ELR (cell line): ENCODE measurements around the gene ASB18.
"Not testable (repeated sequence)": the region's sequence is repeated elsewhere in the genome, so short reads cannot be mapped to it uniquely, and the experiment has no call there.

Source experiments
- DNase-seq: peaks from one replicate; pipeline ENCODE4 v3.0.0-alpha.2; 2015; ENCODE audit warnings: low read depth

Gene ASB18

GRCh38 chr2:236264256-236264655 lies at the start of gene ASB18:
TSS of gene ASB18 (minus strand) at chr2:236264406. CDS start at chr2:236264345, 61 bp downstream.
- no peak for DNase-seq

GRCh38 chr2:236311286-236311685 lies 47.1 kb upstream of the ASB18 start:
- no peak for DNase-seq

GRCh38 chr2:236309669-236310029 lies 45.4 kb upstream of the ASB18 start:
- peak; percentile 39 for DNase-seq

- no peak for DNase-seq
These were observed 44.9 kb upstream of the ASB18 start for GRCh38 chr2:236308855-236309668.

GRCh38 chr2:236307641-236308040 lies 43.4 kb upstream of the ASB18 start:
- DNase-seq, result no peak

- no peak for DNase-seq
These were observed 42.8 kb upstream of the ASB18 start for GRCh38 chr2:236306825-236307540.

- DNase-seq, result no peak
These were observed 41.9 kb upstream of the ASB18 start for GRCh38 chr2:236305964-236306605.

GRCh38 chr2:236305531-236305930 lies 41.3 kb upstream of the ASB18 start:
- DNase-seq, result no peak

- DNase-seq, result no peak
These were observed 39.7 kb upstream of the ASB18 start for GRCh38 chr2:236303935-236304334.

- no peak for DNase-seq
These were observed 38.3 kb upstream of the ASB18 start for GRCh38 chr2:236302555-236302954.

GRCh38 chr2:236298924-236299475 lies 34.8 kb upstream of the ASB18 start:
- DNase-seq, result no peak

GRCh38 chr2:236295481-236295880 lies 31.3 kb upstream of the ASB18 start:
- no peak for DNase-seq

- no peak for DNase-seq
These were observed 30.4 kb upstream of the ASB18 start for GRCh38 chr2:236294647-236295046.

GRCh38 chr2:236293241-236293810 lies 29.1 kb upstream of the ASB18 start:
- DNase-seq, result no peak

- no peak for DNase-seq
These were observed 27.7 kb upstream of the ASB18 start for GRCh38 chr2:236291911-236292310.

- no peak for DNase-seq
These were observed 27.3 kb upstream of the ASB18 start for GRCh38 chr2:236291476-236291875.

GRCh38 chr2:236290742-236291425 lies 26.7 kb upstream of the ASB18 start:
- DNase-seq, result no peak

- no peak for DNase-seq
These were observed 25.7 kb upstream of the ASB18 start for GRCh38 chr2:236289766-236290462.

GRCh38 chr2:236288373-236288772 lies 24.2 kb upstream of the ASB18 start:
- DNase-seq, result not testable (repeated sequence)

- DNase-seq, result no peak
These were observed 23.4 kb upstream of the ASB18 start for GRCh38 chr2:236287656-236288055.
